ENCODE data around the gene RGSL1.

The RGSL1 gene

DNA sequence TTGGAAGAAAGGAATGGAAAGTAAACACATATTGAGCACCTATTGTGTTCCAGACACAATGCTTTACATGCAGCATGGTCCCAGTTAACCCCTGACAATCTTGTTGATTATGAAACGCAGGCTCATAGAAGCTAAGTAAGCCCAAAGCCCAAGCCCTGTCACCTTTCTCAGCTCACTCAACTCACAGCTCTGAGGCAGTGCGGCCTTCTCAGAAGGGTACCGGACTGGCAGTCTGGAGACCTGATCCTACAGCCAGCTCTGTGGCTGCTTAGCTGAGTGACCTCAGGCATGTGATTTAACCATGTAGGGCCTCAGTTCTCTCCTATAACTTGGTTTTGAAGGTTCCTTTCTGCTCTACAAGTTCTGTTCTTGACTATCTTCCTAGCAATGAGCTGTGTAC lies 139.6 kb downstream of the RGSL1 start:
- Histone ChIP-seq H3K79me2 (ENCODE audit: control insufficient read depth, low read length) (no peaks in the 10 kb centered on the region), H4K20me1 (ENCODE audit: control insufficient read depth, insufficient read depth, low read depth, low read length) (no peaks in the 10 kb centered on the region), H3F3A (ENCODE audit: control insufficient read depth, insufficient read depth) (peaks cover 3% of the 10 kb centered on the region; the same call in 1 of the 2 replicates), H3K4me2 (ENCODE audit: low read length) (peak overlapping the region; percentile 98), H3K9me3 (ENCODE audit: control insufficient read depth, insufficient read depth, low read length) (no peaks in the 10 kb centered on the region), H3K27ac (ENCODE audit: low read depth, low read length) (no peak overlapping the region), H3K27me3 (ENCODE audit: control insufficient read depth, low read length) (no peaks in the 10 kb centered on the region), H3K4me3 (ENCODE audit: low read length) (peak overlapping the region; percentile 96), H3K9me2 (replicated peaks; ENCODE audit: control insufficient read depth, low read length) (no peaks in the 10 kb centered on the region), H3K36me3 (ENCODE audit: control insufficient read depth, low read length) (no peaks in the 10 kb centered on the region), H3K4me1 (ENCODE audit: control insufficient read depth, low read length) (peaks cover 19% of the 10 kb centered on the region)
- TF ChIP-seq EZH2phosphoT487 (IDR thresholded peaks at IDR 0.05; ENCODE audit: borderline replicate concordance, low read length): no peak
- TF ChIP-seq, protein P1, sequence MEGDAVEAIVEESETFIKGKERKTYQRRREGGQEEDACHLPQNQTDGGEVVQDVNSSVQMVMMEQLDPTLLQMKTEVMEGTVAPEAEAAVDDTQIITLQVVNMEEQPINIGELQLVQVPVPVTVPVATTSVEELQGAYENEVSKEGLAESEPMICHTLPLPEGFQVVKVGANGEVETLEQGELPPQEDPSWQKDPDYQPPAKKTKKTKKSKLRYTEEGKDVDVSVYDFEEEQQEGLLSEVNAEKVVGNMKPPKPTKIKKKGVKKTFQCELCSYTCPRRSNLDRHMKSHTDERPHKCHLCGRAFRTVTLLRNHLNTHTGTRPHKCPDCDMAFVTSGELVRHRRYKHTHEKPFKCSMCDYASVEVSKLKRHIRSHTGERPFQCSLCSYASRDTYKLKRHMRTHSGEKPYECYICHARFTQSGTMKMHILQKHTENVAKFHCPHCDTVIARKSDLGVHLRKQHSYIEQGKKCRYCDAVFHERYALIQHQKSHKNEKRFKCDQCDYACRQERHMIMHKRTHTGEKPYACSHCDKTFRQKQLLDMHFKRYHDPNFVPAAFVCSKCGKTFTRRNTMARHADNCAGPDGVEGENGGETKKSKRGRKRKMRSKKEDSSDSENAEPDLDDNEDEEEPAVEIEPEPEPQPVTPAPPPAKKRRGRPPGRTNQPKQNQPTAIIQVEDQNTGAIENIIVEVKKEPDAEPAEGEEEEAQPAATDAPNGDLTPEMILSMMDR (IDR thresholded peaks at IDR 0.05; ENCODE audit: low read depth, low read length, poor library complexity, severe bottlenecking): no peak

DNA sequence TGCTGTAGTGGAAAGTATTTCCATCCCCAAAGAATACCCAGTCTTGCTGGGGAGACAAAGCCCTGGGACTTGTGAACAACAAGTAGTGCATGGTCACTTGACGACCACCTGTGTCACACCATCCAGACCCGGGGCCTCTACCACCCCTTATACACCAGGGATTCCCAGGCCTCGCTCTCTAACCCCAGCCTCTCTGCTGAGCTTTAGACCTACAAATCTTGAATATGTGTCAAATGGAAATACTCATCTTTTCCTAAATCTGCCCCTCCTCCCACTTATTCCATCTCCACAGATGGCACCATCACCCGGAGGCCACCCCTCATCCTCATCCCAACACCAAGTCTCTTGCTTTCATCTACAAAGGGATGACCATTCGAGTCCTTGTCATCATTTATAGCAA lies 140.0 kb downstream of the RGSL1 start:
- Histone ChIP-seq H3K4me2 (ENCODE audit: low read length) (no peak overlapping the region), H3F3A (ENCODE audit: control insufficient read depth, insufficient read depth) (peaks cover 3% of the 10 kb centered on the region; the same call in 1 of the 2 replicates), H3K9me3 (ENCODE audit: control insufficient read depth, insufficient read depth, low read length) (no peaks in the 10 kb centered on the region), H3K27ac (ENCODE audit: low read depth, low read length) (no peak overlapping the region), H3K9me2 (replicated peaks; ENCODE audit: control insufficient read depth, low read length) (no peaks in the 10 kb centered on the region), H3K4me1 (ENCODE audit: control insufficient read depth, low read length) (peaks cover 19% of the 10 kb centered on the region), H3K27me3 (ENCODE audit: control insufficient read depth, low read length) (no peaks in the 10 kb centered on the region), H3K36me3 (ENCODE audit: control insufficient read depth, low read length) (no peaks in the 10 kb centered on the region), H3K4me3 (ENCODE audit: low read length) (no peak overlapping the region), H3K79me2 (ENCODE audit: control insufficient read depth, low read length) (no peaks in the 10 kb centered on the region), H4K20me1 (ENCODE audit: control insufficient read depth, insufficient read depth, low read depth, low read length) (no peaks in the 10 kb centered on the region)
- TF ChIP-seq, protein P1 (IDR thresholded peaks at IDR 0.05; ENCODE audit: low read depth, low read length, poor library complexity, severe bottlenecking): no peak
- no peak for TF ChIP-seq EZH2phosphoT487 (IDR thresholded peaks at IDR 0.05; ENCODE audit: borderline replicate concordance, low read length)

DNA sequence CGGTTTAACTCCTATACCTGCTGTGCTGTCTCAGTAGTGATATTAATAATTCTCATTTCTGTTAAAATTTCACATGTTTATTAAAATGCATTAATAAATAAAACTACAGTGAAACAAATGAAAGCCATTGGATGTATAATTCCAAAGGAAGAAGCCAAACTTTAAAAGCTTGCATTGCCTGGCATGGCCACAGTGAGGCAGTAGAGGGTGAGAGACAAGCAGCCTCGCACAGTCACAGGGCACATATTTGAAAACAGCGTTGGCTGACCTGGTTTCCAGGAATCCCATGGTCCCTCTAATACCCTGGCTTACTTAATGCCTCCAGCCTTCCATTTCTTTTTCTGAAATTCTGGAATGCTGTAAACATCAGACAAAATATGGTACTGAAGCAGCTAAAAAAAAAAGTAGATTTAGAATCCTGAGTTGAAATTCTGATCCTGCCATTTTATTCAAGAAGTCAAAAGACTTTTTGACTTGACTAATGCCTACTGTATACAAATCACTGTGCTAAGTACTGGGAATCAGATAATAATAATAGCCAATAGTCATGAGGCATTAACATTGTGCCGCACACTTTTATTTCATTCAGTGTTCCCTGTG lies 145.8 kb downstream of the RGSL1 start:
- H3K27ac ChIP-seq (ENCODE audit: low read depth, low read length): no peak overlapping the region
- no peak for TF ChIP-seq EZH2phosphoT487 (IDR thresholded peaks at IDR 0.05; ENCODE audit: borderline replicate concordance, low read length)
- TF ChIP-seq, protein P1 (IDR thresholded peaks at IDR 0.05; ENCODE audit: low read depth, low read length, poor library complexity, severe bottlenecking): peak; percentile 91
- no peaks in the 10 kb centered on the region for H3K9me2 ChIP-seq (replicated peaks; ENCODE audit: control insufficient read depth, low read length)
- H3K36me3 ChIP-seq (ENCODE audit: control insufficient read depth, low read length): peaks cover 24% of the 10 kb centered on the region
- H4K20me1 ChIP-seq (ENCODE audit: control insufficient read depth, insufficient read depth, low read depth, low read length): peaks cover 10% of the 10 kb centered on the region
- peaks cover 39% of the 10 kb centered on the region for H3F3A ChIP-seq (ENCODE audit: control insufficient read depth, insufficient read depth)
- no peaks in the 10 kb centered on the region for H3K9me3 ChIP-seq (ENCODE audit: control insufficient read depth, insufficient read depth, low read length)
- no peaks in the 10 kb centered on the region for H3K27me3 ChIP-seq (ENCODE audit: control insufficient read depth, low read length)
- H3K79me2 ChIP-seq (ENCODE audit: control insufficient read depth, low read length): peaks cover 10% of the 10 kb centered on the region
- no peak overlapping the region for H3K4me2 ChIP-seq (ENCODE audit: low read length)
- H3K4me3 ChIP-seq (ENCODE audit: low read length): no peak overlapping the region
- peaks cover 16% of the 10 kb centered on the region for H3K4me1 ChIP-seq (ENCODE audit: control insufficient read depth, low read length)
